Measurements from ENCODE around the gene TOR1A. TPM values are rescaled to one million over a fixed set of nuclear protein-coding genes. Genes with fewer than 3 reads are reported as not detected.

Gene TOR1A
- total and polyA plus RNA-seq, 2 experiments from 2014 or later: 44.8 to 50.4 TPM

DNA sequence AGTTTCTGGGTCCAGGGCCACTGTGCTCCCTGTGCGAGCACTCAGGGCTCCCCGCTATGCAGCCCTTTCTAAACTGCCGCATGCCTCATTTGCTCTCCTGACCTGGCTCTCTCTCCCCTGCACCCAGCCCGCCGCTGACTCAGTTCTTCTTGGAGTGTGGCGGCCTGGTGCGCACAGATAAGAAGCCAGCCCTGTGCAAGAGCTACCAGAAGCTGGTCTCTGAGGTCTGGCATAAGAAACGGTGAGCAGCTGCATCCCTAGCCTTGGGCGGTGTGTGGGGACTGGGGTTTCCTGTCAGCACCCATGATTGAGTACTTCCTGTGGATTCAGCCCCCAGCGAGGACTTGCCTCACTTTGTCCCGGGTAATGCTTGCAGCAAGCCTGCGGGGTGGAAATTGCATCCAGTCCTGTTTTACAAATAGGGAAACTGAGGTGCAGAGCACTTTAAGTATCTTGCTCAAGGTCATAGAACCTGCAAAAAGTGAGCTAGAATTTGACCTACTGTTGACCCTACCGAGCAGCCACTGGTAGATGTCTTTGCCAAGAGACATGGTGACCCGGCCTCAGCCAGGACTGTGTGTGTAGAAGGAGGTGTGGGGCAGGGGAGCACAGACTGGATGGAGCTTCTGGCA lies 39.2 kb upstream of the TOR1A start:
- no peak overlapping the region for H3K4me2 ChIP-seq
- no peak overlapping the region for H2AFZ ChIP-seq
- H3K9me2 ChIP-seq (replicated peaks; ENCODE audit: insufficient read depth): no peaks in the 10 kb centered on the region
- no peaks in the 10 kb centered on the region for H3K9me3 ChIP-seq (ENCODE audit: low read depth)
- no peak overlapping the region for H3K27ac ChIP-seq
- TF ChIP-seq EZH2phosphoT487 (IDR thresholded peaks at IDR 0.05; ENCODE audit: low read depth, severe bottlenecking, unreplicated experiment) (no peak), EZH2 (IDR thresholded peaks at IDR 0.05; ENCODE audit: borderline replicate concordance) (no peak)
- TF ChIP-seq, protein P1, sequence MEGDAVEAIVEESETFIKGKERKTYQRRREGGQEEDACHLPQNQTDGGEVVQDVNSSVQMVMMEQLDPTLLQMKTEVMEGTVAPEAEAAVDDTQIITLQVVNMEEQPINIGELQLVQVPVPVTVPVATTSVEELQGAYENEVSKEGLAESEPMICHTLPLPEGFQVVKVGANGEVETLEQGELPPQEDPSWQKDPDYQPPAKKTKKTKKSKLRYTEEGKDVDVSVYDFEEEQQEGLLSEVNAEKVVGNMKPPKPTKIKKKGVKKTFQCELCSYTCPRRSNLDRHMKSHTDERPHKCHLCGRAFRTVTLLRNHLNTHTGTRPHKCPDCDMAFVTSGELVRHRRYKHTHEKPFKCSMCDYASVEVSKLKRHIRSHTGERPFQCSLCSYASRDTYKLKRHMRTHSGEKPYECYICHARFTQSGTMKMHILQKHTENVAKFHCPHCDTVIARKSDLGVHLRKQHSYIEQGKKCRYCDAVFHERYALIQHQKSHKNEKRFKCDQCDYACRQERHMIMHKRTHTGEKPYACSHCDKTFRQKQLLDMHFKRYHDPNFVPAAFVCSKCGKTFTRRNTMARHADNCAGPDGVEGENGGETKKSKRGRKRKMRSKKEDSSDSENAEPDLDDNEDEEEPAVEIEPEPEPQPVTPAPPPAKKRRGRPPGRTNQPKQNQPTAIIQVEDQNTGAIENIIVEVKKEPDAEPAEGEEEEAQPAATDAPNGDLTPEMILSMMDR (IDR thresholded peaks at IDR 0.05; ENCODE audit: poor library complexity): no peak
- H3K36me3 ChIP-seq (replicated peaks; ENCODE audit: insufficient read depth, low read depth): no peaks in the 10 kb centered on the region
- no peaks in the 10 kb centered on the region for H3K79me2 ChIP-seq
- H3K4me1 ChIP-seq (ENCODE audit: insufficient read depth): no peaks in the 10 kb centered on the region
- no peak for DNase-seq (ENCODE audit: low spot score)
- H3K4me3 ChIP-seq: no peak overlapping the region
- H3K27me3 ChIP-seq: no peaks in the 10 kb centered on the region
- WGBS (ENCODE audit: low lambda C conversion rate, missing lambda C conversion rate): 72% methylated on average over 14 of the region's 14 CpGs
- H4K20me1 ChIP-seq (ENCODE audit: insufficient read depth, poor library complexity, severe bottlenecking): no peaks in the 10 kb centered on the region

DNA sequence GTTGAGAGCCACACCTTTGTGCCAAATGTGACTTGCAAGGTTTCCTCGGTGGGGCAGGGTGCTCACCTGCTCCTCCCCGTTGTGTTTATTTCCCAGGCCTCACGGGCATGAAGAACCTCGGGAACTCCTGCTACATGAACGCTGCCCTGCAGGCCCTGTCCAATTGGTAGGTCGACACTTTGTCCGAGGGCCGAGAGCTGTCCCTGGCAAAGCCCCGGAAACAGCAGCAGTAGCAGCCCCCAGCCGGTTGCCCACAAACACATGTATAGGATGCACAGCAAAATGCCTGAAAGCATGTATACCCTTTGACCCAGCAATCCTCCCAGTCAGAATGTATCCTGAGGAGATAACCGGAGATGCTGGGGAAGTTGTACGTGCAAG lies 37.5 kb upstream of the TOR1A start:
- H3K79me2 ChIP-seq: no peaks in the 10 kb centered on the region
- no peaks in the 10 kb centered on the region for H3K9me2 ChIP-seq (replicated peaks; ENCODE audit: insufficient read depth)
- no peaks in the 10 kb centered on the region for H3K9me3 ChIP-seq (ENCODE audit: low read depth)
- 91% methylated on average over 11 of the region's 12 CpGs for WGBS (ENCODE audit: low lambda C conversion rate, missing lambda C conversion rate)
- no peak overlapping the region for H3K27ac ChIP-seq
- no peaks in the 10 kb centered on the region for H4K20me1 ChIP-seq (ENCODE audit: insufficient read depth, poor library complexity, severe bottlenecking)
- H3K27me3 ChIP-seq: no peaks in the 10 kb centered on the region
- H3K4me2 ChIP-seq: no peak overlapping the region
- H3K4me3 ChIP-seq: no peak overlapping the region
- no peak for DNase-seq (ENCODE audit: low spot score)
- no peaks in the 10 kb centered on the region for H3K4me1 ChIP-seq (ENCODE audit: insufficient read depth)
- H2AFZ ChIP-seq: no peak overlapping the region
- no peak for TF ChIP-seq EZH2 (IDR thresholded peaks at IDR 0.05; ENCODE audit: borderline replicate concordance)
- no peak for TF ChIP-seq EZH2phosphoT487 (IDR thresholded peaks at IDR 0.05; ENCODE audit: low read depth, severe bottlenecking, unreplicated experiment)
- TF ChIP-seq, protein P1 (IDR thresholded peaks at IDR 0.05; ENCODE audit: poor library complexity): no peak
- no peaks in the 10 kb centered on the region for H3K36me3 ChIP-seq (replicated peaks; ENCODE audit: insufficient read depth, low read depth)

DNA sequence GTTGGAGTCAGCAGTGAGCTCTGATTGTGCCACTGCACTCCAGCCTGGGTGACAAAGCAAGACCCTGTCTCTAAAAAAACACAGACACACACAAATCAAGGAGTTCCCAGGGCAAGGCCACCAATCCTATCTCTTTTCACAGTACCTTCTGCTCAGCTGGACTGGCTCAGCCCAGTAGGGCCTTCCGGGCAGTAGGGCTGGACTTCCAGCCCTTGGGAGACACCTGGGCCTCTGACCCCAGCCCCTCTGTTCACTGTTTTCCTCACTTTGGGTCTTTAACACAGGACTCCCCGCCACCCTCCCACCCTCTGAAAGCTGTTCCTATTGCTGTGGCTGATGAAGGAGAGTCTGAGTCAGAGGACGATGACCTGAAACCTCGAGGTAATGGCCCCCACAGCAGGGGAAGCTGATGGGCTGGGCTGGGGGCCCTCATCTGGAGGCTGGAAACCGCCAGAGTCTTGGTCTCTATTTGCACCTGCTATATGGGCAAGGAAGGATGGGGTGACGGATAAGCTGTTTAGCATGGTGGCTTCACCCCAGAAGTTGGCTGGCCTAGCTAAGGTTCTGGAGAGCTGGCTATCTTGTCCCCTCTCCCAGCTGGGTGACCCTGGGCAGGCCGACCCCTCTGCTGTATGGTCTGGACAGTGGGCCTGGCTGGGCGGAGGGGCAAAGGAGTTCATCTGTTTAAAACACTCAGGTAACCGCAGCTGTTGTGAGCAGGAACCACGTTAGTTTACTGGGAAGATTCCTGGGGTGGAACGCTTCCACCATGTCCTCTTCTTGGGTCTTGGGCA lies 36.9 kb upstream of the TOR1A start:
- 78% methylated on average over 11 of the region's 11 CpGs for WGBS (ENCODE audit: low lambda C conversion rate, missing lambda C conversion rate)
- H3K4me2 ChIP-seq: no peak overlapping the region
- H3K27ac ChIP-seq: no peak overlapping the region
- H3K4me3 ChIP-seq: no peak overlapping the region
- H3K9me2 ChIP-seq (replicated peaks; ENCODE audit: insufficient read depth): no peaks in the 10 kb centered on the region
- H3K79me2 ChIP-seq: no peaks in the 10 kb centered on the region
- H3K27me3 ChIP-seq: no peaks in the 10 kb centered on the region
- H3K4me1 ChIP-seq (ENCODE audit: insufficient read depth): no peaks in the 10 kb centered on the region
- no peak for DNase-seq (ENCODE audit: low spot score)
- TF ChIP-seq EZH2phosphoT487 (IDR thresholded peaks at IDR 0.05; ENCODE audit: low read depth, severe bottlenecking, unreplicated experiment): no peak
- H3K9me3 ChIP-seq (ENCODE audit: low read depth): no peaks in the 10 kb centered on the region
- no peak overlapping the region for H2AFZ ChIP-seq
- H4K20me1 ChIP-seq (ENCODE audit: insufficient read depth, poor library complexity, severe bottlenecking): no peaks in the 10 kb centered on the region
- H3K36me3 ChIP-seq (replicated peaks; ENCODE audit: insufficient read depth, low read depth): no peaks in the 10 kb centered on the region
